ENCODE data around the gene NFATC3. TPM values are rescaled to one million over a fixed set of nuclear protein-coding genes. Genes with fewer than 3 reads are reported as not detected.

NFATC3 gene
- total RNA-seq, 1 experiment from 2014 or later, result 33.0 TPM

DNA sequence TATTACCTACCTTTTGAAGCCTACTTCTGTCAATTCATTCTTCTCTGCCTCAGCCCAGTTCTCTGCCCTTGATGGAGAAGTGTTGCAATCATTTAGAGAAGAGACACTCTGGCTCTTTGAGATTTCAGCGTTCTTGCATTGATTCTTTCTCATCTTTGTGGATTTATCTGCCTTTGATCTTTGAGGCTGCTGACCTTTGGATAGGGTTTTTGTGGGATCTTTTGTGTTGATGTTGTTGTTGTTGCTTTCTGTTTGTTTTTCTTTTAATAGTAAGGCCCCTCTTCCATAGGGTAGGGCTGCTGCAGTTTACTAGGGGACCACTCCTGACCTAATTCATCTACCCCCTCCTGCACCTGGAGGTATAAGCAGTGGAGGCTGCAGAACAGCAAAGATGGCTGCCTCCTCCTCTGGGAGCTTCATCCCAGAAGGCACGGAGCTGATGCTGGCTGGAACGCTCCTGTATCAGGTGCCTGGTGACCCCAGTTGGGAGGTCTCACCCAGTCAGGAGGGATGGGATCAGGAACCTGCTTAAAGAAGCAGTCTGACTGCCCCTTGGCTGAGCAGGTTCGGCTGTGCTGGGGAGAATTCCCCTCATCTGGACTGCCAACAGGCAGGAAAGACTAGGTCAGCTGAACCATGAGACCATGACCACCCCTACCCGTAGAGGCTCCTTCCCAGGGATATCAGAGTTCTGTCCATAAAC lies 28.0 kb downstream of the NFATC3 start:
- H3K27ac Mint-ChIP-seq, result no peak overlapping the region; a peak in 1 of 7 replicates
- H3K4me2 ChIP-seq (ENCODE audit: insufficient read depth, insufficient read length, low read length), result no peak overlapping the region

More for the DNA sequence above, 28.0 kb downstream of the NFATC3 start:
- no peak overlapping the region for H2BK5ac ChIP-seq (ENCODE audit: insufficient read length, low read length)
- H2BK20ac ChIP-seq (ENCODE audit: low read depth, low read length, poor library complexity, severe bottlenecking), result no peak overlapping the region
- H4K91ac ChIP-seq (ENCODE audit: insufficient read length, low read depth, low read length), result no peak overlapping the region
- Mint-ChIP-seq H3K4me3 (no peak overlapping the region; a peak in 1 of 5 replicates), H3K27me3 (ENCODE audit: low read depth) (no peaks in the 10 kb centered on the region; the same call in 1 of the 2 replicates), H3K36me3 (ENCODE audit: insufficient read depth in 1 of 3, low read depth in 3 of 3) (peaks cover 17 to 30% (median 18%) of the 10 kb centered on the region in 3 experiments), H3K9me3 (peaks cover 26 to 27% of the 10 kb centered on the region in 2 experiments), H3K4me1 (peaks cover 7 to 14% of the 10 kb centered on the region in 2 experiments; a peak in 3 of 4 replicates)
- H4K5ac ChIP-seq (ENCODE audit: insufficient read length, low read depth, low read length), result no peak overlapping the region
- WGBS (ENCODE audit: extremely low coverage, insufficient read length, low lambda C conversion rate), result no CpG with 5 or more reads among the region's 5 CpGs
- no peaks in the 10 kb centered on the region; the same call in 1 of the 2 replicates for H3K27me3 ChIP-seq (ENCODE audit: insufficient read depth, low read length)
- H2BK120ac ChIP-seq (ENCODE audit: low read depth, low read length, poor library complexity, severe bottlenecking), result no peak overlapping the region
- H2AK5ac ChIP-seq (ENCODE audit: insufficient read length, low read length), result no peak overlapping the region
- H3K18ac ChIP-seq (ENCODE audit: insufficient read length, low read depth, low read length), result no peak overlapping the region
- H3T11ph ChIP-seq (ENCODE audit: low read length), result no peak overlapping the region
- no peak overlapping the region for H2BK15ac ChIP-seq (ENCODE audit: low read depth, low read length)
- H3K56ac ChIP-seq (ENCODE audit: insufficient read length, low read depth, low read length), result no peak overlapping the region
- H3K23me2 ChIP-seq (ENCODE audit: insufficient read length, low read depth, low read length, poor library complexity, severe bottlenecking), result no peaks in the 10 kb centered on the region
- DNase-seq, result no peak
- no peak overlapping the region for H4K8ac ChIP-seq (replicated peaks; ENCODE audit: insufficient read length, low read depth, low read length)
- no peak overlapping the region for H2BK12ac ChIP-seq (ENCODE audit: insufficient read length, low read depth, low read length)
- no peak overlapping the region for H2AFZ ChIP-seq (ENCODE audit: low read length)
- H3K23ac ChIP-seq (ENCODE audit: insufficient read length, low read depth, low read length), result no peak overlapping the region
- H3K79me2 ChIP-seq (ENCODE audit: insufficient read depth, low read length), result peaks cover 7% of the 10 kb centered on the region; the same call in 1 of the 2 replicates
- H3K4me1 ChIP-seq (ENCODE audit: insufficient read depth, low read length), result no peaks in the 10 kb centered on the region; the same call in 1 of the 2 replicates
- no peaks in the 10 kb centered on the region for H3K9me3 ChIP-seq (ENCODE audit: control insufficient read depth, low read depth, low read length)
- peaks cover 12% of the 10 kb centered on the region for H3K79me1 ChIP-seq (ENCODE audit: insufficient read depth, low read depth, low read length, poor library complexity, severe bottlenecking)
- H3K27ac ChIP-seq (ENCODE audit: insufficient read length, low read depth, low read length), result no peak overlapping the region
- H3K9ac ChIP-seq (ENCODE audit: extremely low read depth, insufficient read length, low read length), result no peak overlapping the region
- no peak overlapping the region for H3K14ac ChIP-seq (ENCODE audit: insufficient read depth, low read length)
- no peak overlapping the region for H3K4ac ChIP-seq (ENCODE audit: low read depth, low read length)
- no peaks in the 10 kb centered on the region for H4K20me1 ChIP-seq (ENCODE audit: control insufficient read depth, insufficient read depth, insufficient read length)
- TF ChIP-seq, protein P1, sequence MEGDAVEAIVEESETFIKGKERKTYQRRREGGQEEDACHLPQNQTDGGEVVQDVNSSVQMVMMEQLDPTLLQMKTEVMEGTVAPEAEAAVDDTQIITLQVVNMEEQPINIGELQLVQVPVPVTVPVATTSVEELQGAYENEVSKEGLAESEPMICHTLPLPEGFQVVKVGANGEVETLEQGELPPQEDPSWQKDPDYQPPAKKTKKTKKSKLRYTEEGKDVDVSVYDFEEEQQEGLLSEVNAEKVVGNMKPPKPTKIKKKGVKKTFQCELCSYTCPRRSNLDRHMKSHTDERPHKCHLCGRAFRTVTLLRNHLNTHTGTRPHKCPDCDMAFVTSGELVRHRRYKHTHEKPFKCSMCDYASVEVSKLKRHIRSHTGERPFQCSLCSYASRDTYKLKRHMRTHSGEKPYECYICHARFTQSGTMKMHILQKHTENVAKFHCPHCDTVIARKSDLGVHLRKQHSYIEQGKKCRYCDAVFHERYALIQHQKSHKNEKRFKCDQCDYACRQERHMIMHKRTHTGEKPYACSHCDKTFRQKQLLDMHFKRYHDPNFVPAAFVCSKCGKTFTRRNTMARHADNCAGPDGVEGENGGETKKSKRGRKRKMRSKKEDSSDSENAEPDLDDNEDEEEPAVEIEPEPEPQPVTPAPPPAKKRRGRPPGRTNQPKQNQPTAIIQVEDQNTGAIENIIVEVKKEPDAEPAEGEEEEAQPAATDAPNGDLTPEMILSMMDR (conservative IDR thresholded peaks at IDR 0.05), result no peak
